ENCODE data around the gene TNFRSF12A.

TNFRSF12A gene

DNA sequence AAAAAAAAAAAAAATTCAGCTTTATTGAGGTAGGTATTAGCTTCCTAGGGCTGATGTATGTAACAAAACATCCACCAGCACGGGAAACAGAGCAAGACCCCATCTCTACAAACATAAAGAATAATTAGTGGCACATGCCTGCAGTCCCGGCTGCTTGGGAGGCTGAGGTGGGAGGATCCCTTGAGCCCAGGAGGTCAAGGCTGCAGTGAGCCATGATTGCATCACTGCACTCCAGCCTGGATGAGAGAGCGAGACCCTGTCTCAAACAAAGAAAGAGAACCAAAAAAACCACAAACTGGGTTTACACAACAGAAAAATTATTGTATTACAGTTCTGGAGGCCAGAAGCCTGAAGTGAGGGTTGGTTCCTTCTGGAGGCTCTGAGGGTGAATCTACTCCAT lies 22.2 kb downstream of the TNFRSF12A start:
- Histone ChIP-seq H3K79me2 (ENCODE audit: low read length) (no peaks in the 10 kb centered on the region), H3K4me3 (ENCODE audit: low read length) (no peak overlapping the region), H3K4me1 (ENCODE audit: low read length) (peaks cover 6% of the 10 kb centered on the region; the same call in 1 of the 2 replicates), H3K9ac (ENCODE audit: low read length) (no peak overlapping the region), H2AFZ (ENCODE audit: low read depth, low read length) (no peak overlapping the region), H3K4me2 (ENCODE audit: low read length) (no peak overlapping the region), H4K20me1 (ENCODE audit: insufficient read depth, low read length) (no peaks in the 10 kb centered on the region), H3K27me3 (ENCODE audit: low read depth, low read length) (no peaks in the 10 kb centered on the region), H3K27ac (ENCODE audit: low read length) (no peak overlapping the region), H3K36me3 (replicated peaks; ENCODE audit: low read depth, low read length) (no peaks in the 10 kb centered on the region), H3K9me3 (ENCODE audit: insufficient read depth, low read length) (no peaks in the 10 kb centered on the region)
- TF ChIP-seq EZH2phosphoT487 (IDR thresholded peaks at IDR 0.05; ENCODE audit: low read depth), result no peak
- TF ChIP-seq, protein P1, sequence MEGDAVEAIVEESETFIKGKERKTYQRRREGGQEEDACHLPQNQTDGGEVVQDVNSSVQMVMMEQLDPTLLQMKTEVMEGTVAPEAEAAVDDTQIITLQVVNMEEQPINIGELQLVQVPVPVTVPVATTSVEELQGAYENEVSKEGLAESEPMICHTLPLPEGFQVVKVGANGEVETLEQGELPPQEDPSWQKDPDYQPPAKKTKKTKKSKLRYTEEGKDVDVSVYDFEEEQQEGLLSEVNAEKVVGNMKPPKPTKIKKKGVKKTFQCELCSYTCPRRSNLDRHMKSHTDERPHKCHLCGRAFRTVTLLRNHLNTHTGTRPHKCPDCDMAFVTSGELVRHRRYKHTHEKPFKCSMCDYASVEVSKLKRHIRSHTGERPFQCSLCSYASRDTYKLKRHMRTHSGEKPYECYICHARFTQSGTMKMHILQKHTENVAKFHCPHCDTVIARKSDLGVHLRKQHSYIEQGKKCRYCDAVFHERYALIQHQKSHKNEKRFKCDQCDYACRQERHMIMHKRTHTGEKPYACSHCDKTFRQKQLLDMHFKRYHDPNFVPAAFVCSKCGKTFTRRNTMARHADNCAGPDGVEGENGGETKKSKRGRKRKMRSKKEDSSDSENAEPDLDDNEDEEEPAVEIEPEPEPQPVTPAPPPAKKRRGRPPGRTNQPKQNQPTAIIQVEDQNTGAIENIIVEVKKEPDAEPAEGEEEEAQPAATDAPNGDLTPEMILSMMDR (IDR thresholded peaks at IDR 0.05; ENCODE audit: low read depth, low read length), result no peak

DNA sequence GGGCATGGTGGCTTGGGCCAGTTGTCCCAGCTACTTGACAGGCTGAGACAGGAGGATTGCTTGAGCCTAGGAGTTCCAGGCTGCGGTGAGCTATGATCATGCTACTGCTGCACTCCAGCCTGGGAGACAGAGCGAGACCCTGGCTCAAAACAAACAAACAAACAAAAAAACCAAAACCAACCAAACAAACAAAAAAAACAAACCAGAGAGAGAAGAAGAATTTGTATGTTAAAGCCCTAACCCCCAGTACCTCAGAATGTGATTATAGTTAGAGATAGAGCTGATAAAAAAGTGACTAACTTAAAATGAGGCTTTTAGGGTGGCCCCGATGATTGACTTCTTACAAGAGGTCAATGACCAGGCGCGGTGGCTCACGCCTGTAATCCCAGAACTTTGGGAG lies 24.5 kb downstream of the TNFRSF12A start:
- Histone ChIP-seq H2AFZ (ENCODE audit: low read depth, low read length) (no peak overlapping the region), H3K4me1 (ENCODE audit: low read length) (0 out of 2 replicates have a peak, but pooled peaks cover 4% of the 10 kb centered on the region), H3K9ac (ENCODE audit: low read length) (no peak overlapping the region), H3K27me3 (ENCODE audit: low read depth, low read length) (no peaks in the 10 kb centered on the region), H3K4me2 (ENCODE audit: low read length) (peak overlapping the region; percentile 85), H3K9me3 (ENCODE audit: insufficient read depth, low read length) (no peaks in the 10 kb centered on the region), H4K20me1 (ENCODE audit: insufficient read depth, low read length) (no peaks in the 10 kb centered on the region), H3K4me3 (ENCODE audit: low read length) (peak overlapping the region; percentile 86), H3K79me2 (ENCODE audit: low read length) (no peaks in the 10 kb centered on the region), H3K27ac (ENCODE audit: low read length) (no peak overlapping the region), H3K36me3 (replicated peaks; ENCODE audit: low read depth, low read length) (no peaks in the 10 kb centered on the region)
- TF ChIP-seq, protein P1 (IDR thresholded peaks at IDR 0.05; ENCODE audit: low read depth, low read length), result no peak
- TF ChIP-seq EZH2phosphoT487 (IDR thresholded peaks at IDR 0.05; ENCODE audit: low read depth), result no peak

DNA sequence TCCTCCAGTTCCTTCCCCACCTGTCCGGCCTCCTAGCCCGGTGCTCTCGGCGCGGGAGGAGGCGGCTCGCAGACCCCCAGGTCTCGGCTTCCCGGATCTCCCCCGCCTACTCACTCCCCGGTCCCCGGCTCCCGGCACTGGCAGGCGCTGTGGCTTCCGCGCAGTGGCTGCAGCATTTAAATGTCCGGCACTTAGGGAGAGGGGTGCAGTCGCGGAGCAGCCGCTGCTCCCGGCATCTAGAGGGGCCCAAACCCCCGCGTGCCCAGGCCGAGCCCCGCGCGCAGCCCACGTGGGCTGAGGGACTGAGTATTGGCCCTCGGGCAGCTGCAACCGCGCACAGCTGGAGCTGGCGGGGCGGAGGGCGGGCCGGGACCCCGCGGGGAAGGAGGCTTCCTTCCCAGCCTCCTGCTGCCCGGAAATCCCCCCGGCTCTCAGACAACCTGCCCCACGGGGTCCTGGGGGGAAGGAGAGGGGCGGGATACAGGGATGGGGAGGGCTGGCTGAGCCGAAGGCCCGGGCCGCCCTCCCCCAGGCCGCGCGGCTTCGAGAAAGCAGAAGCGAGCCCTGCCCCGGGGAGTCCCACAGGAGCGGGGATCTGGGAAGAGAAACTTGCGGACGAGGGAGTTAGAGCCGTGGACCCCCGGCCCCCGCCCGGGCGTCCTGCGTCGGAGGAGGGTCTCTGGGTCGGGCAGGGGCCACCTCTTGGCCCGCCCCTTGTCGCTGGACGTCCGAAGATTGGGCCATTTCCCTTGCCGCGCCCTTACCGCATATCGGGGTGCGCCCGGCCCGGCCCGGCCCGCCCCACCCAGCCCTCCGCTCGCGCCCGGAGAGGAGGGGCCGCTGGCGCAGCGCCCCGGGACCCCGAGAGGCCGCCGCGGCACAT lies 25.8 kb downstream of the TNFRSF12A start, which contains the start of gene MMP25:
MMP25 (plus strand) TSS at position 804 of the 883 bp plus-strand sequence. CDS start 357 bp downstream, outside the sequence.
- peak within 1 kb of the TSS; percentile 86 for H3K4me3 ChIP-seq (ENCODE audit: low read length)
- 0 out of 2 replicates have a peak, but pooled peaks cover 4% of the 10 kb centered on the region for H3K4me1 ChIP-seq (ENCODE audit: low read length)
- H2AFZ ChIP-seq (ENCODE audit: low read depth, low read length), result peak within 1 kb of the TSS; percentile 67
- peak within 1 kb of the TSS; percentile 85 for H3K9ac ChIP-seq (ENCODE audit: low read length)
- TF ChIP-seq EZH2phosphoT487 (IDR thresholded peaks at IDR 0.05; ENCODE audit: low read depth), result no peak
- TF ChIP-seq, protein P1 (IDR thresholded peaks at IDR 0.05; ENCODE audit: low read depth, low read length), result no peak
- no peaks in the 10 kb centered on the region for H4K20me1 ChIP-seq (ENCODE audit: insufficient read depth, low read length)
- H3K27me3 ChIP-seq (ENCODE audit: low read depth, low read length), result no peaks in the 10 kb centered on the region
- no peaks in the 10 kb centered on the region for H3K79me2 ChIP-seq (ENCODE audit: low read length)
- no peaks in the 10 kb centered on the region for H3K36me3 ChIP-seq (replicated peaks; ENCODE audit: low read depth, low read length)
- peak within 1 kb of the TSS; percentile 36; the same call in 1 of the 2 replicates for H3K27ac ChIP-seq (ENCODE audit: low read length)
- peak within 1 kb of the TSS; percentile 85 for H3K4me2 ChIP-seq (ENCODE audit: low read length)
- H3K9me3 ChIP-seq (ENCODE audit: insufficient read depth, low read length), result no peaks in the 10 kb centered on the region

DNA sequence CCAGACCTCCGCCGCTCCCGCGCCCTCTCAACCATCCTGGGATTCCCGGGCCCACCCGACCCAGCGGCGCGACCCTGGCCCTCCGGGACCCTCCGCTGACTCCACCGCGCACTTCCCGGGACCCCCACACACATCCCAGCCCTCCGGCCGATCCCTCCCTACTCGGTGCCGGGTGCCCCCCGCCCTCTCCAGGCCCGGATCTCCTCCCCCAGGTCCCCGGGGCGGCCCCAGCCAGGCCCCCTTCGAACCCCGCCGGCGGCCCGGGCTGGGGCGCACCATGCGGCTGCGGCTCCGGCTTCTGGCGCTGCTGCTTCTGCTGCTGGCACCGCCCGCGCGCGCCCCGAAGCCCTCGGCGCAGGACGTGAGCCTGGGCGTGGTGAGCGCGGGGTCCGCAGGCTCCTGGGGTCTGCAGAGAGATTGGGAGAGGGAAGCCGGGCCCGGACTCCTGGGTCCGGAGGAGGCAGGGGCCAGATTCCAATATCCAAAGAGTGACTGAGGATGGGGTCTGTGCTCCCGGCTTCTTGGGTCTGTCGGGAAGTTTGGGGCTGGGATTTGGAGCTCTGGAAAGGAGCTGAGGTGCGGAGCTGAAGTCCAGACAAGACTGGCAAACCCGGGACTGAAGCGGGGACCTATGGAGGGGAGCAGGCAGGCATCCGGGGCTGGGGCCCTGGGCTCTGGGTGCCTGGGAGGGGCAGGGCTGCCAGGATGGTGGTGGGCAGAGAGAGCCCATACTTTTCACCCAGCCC lies 26.6 kb downstream of the TNFRSF12A start:
- Histone ChIP-seq H3K4me1 (ENCODE audit: low read length) (0 out of 2 replicates have a peak, but pooled peaks cover 4% of the 10 kb centered on the region), H3K27ac (ENCODE audit: low read length) (no peak overlapping the region), H3K9ac (ENCODE audit: low read length) (peak overlapping the region; percentile 85; the same call in 1 of the 2 replicates), H3K27me3 (ENCODE audit: low read depth, low read length) (no peaks in the 10 kb centered on the region), H4K20me1 (ENCODE audit: insufficient read depth, low read length) (no peaks in the 10 kb centered on the region), H3K4me2 (ENCODE audit: low read length) (peak overlapping the region; percentile 85), H3K9me3 (ENCODE audit: insufficient read depth, low read length) (no peaks in the 10 kb centered on the region), H3K36me3 (replicated peaks; ENCODE audit: low read depth, low read length) (no peaks in the 10 kb centered on the region), H3K79me2 (ENCODE audit: low read length) (no peaks in the 10 kb centered on the region), H2AFZ (ENCODE audit: low read depth, low read length) (no peak overlapping the region), H3K4me3 (ENCODE audit: low read length) (peak overlapping the region; percentile 86)
- TF ChIP-seq, protein P1 (IDR thresholded peaks at IDR 0.05; ENCODE audit: low read depth, low read length), result no peak
- no peak for TF ChIP-seq EZH2phosphoT487 (IDR thresholded peaks at IDR 0.05; ENCODE audit: low read depth)
